CD4-positive, alpha-beta T cell treated with Interleukin-17A for 4 hours (primary cell): Measurements from ENCODE around the gene SEC14L3.

ENCODE experiments used
- DNase-seq: peaks from one replicate; pipeline ENCODE4 v3.0.0-alpha.2; 2020; ENCODE audit warnings: mixed read lengths

Gene SEC14L3

GRCh38 chr22:30471616-30472318, at the start of gene SEC14L3:
SEC14L3 (minus strand) TSS chr22:30472017; CDS start chr22:30471958, 59 bp downstream.
- no peak for DNase-seq

- DNase-seq, result no peak
Observed at GRCh38 chr22:30519842-30520425, 48.1 kb upstream of the SEC14L3 start.

GRCh38 chr22:30516731-30517130, 44.9 kb upstream of the SEC14L3 start:
- no peak for DNase-seq

GRCh38 chr22:30516273-30516672, 44.5 kb upstream of the SEC14L3 start:
- no peak for DNase-seq

- no peak for DNase-seq
Observed at GRCh38 chr22:30514252-30514651, 42.4 kb upstream of the SEC14L3 start.

GRCh38 chr22:30513462-30513861, 41.6 kb upstream of the SEC14L3 start:
- no peak for DNase-seq

GRCh38 chr22:30511911-30512310, 40.1 kb upstream of the SEC14L3 start:
- DNase-seq, result no peak

- no peak for DNase-seq
Observed at GRCh38 chr22:30511109-30511508, 39.3 kb upstream of the SEC14L3 start.

GRCh38 chr22:30508216-30508615, 36.4 kb upstream of the SEC14L3 start:
- DNase-seq, result no peak

- DNase-seq, result no peak
Observed at GRCh38 chr22:30507670-30508069, 35.9 kb upstream of the SEC14L3 start.

GRCh38 chr22:30506507-30506968, 34.7 kb upstream of the SEC14L3 start:
- no peak for DNase-seq

- no peak for DNase-seq
Observed at GRCh38 chr22:30503551-30503950, 31.7 kb upstream of the SEC14L3 start.

- DNase-seq, result no peak
Observed at GRCh38 chr22:30502911-30503310, 31.1 kb upstream of the SEC14L3 start.

- no peak for DNase-seq
Observed at GRCh38 chr22:30502153-30502552, 30.3 kb upstream of the SEC14L3 start.

GRCh38 chr22:30500628-30501027, 28.8 kb upstream of the SEC14L3 start:
- no peak for DNase-seq

- DNase-seq, result no peak
Observed at GRCh38 chr22:30497466-30498150, 25.8 kb upstream of the SEC14L3 start.

GRCh38 chr22:30495041-30495784, 23.4 kb upstream of the SEC14L3 start:
- DNase-seq, result no peak

GRCh38 chr22:30492144-30492543, 20.3 kb upstream of the SEC14L3 start:
- no peak for DNase-seq

- no peak for DNase-seq
Observed at GRCh38 chr22:30491381-30491780, 19.6 kb upstream of the SEC14L3 start.

GRCh38 chr22:30490399-30490798, 18.6 kb upstream of the SEC14L3 start:
- DNase-seq, result no peak

GRCh38 chr22:30488121-30488520, 16.3 kb upstream of the SEC14L3 start:
- DNase-seq, result no peak

- DNase-seq, result no peak
Observed at GRCh38 chr22:30486661-30487115, 14.9 kb upstream of the SEC14L3 start.

- no peak for DNase-seq
Observed at GRCh38 chr22:30486118-30486517, 14.3 kb upstream of the SEC14L3 start.
